ENCODE data around the gene FBXW4.

DNA sequence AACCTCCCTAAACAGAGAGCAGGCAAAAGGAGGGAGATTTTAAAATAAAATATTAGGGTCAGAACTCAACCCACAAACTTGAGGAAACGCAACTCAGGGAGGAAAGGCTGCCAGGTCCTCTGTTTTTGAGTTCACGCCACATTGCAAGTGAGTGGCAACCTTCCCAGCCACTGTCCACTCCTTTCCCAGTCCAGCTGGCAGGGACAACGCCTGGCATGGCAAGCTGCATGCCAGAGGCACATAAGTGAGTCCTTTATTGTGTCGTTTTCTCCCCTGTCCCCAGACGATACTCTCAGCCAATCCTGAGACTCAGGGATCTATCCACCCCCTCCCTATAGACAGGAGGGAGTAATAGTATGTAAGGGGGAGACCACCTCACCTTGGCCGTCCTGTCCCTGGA, 22.4 kb downstream of the FBXW4 start:
- TF ChIP-seq, protein P1, sequence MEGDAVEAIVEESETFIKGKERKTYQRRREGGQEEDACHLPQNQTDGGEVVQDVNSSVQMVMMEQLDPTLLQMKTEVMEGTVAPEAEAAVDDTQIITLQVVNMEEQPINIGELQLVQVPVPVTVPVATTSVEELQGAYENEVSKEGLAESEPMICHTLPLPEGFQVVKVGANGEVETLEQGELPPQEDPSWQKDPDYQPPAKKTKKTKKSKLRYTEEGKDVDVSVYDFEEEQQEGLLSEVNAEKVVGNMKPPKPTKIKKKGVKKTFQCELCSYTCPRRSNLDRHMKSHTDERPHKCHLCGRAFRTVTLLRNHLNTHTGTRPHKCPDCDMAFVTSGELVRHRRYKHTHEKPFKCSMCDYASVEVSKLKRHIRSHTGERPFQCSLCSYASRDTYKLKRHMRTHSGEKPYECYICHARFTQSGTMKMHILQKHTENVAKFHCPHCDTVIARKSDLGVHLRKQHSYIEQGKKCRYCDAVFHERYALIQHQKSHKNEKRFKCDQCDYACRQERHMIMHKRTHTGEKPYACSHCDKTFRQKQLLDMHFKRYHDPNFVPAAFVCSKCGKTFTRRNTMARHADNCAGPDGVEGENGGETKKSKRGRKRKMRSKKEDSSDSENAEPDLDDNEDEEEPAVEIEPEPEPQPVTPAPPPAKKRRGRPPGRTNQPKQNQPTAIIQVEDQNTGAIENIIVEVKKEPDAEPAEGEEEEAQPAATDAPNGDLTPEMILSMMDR (conservative IDR thresholded peaks at IDR 0.05): no peak
- TF ChIP-seq EZH2 (IDR thresholded peaks at IDR 0.05; ENCODE audit: low read depth): no peak
